GM21360 (cell line): ENCODE data around the gene ARL14EPL.
"Not testable (repeated sequence)": the region's sequence is repeated elsewhere in the genome, so short reads cannot be mapped to it uniquely, and the experiment has no call there.

Experiments used
- ATAC-seq: cut with Tn5 transposase; IDR thresholded peaks from one replicate; pipeline ENCODE4 v1.9.1; 2021; ENCODE audit warnings: mild to moderate bottlenecking, moderate library complexity; ENCODE audit not compliant: unreplicated experiment

ARL14EPL gene

DNA sequence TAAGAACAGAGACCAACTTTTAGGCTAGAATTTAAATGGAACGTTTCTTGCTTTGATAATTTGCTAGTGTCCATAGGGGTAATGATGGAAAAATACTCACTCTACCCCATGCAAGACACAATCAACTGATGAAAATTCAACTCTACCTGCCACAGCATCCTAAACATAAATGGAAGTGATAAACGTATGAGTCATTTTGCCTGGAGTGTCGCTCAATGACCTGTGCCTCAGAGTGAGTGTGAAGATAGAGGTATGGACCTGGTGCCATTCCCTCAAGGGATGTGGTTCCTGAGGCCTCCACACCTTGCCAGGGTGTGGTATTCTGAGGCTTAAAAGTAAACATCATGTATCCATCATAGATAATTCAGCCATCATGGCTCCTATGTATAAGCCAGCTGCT lies 14.0 kb downstream of the ARL14EPL start:
- no peak for ATAC-seq

DNA sequence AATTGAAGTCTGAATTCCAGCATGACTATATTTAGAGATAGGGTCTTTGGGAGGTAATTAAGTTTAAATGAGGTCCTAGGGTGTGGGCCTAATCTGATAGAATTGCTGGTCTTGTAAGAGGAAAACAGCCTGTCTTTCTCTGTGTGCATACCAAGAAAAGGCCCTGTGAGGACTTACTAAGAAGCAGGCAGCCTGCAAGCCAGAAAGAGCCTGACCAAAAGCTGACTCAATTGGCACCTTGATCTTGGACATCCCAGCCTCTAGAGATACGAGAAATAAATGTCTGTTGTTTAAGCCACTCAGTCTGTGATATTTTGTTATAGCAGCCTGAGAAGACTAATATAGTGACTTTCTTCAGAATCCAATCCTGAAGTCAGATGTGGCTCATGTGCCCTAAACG lies 14.6 kb downstream of the ARL14EPL start:
- ATAC-seq, result no peak

DNA sequence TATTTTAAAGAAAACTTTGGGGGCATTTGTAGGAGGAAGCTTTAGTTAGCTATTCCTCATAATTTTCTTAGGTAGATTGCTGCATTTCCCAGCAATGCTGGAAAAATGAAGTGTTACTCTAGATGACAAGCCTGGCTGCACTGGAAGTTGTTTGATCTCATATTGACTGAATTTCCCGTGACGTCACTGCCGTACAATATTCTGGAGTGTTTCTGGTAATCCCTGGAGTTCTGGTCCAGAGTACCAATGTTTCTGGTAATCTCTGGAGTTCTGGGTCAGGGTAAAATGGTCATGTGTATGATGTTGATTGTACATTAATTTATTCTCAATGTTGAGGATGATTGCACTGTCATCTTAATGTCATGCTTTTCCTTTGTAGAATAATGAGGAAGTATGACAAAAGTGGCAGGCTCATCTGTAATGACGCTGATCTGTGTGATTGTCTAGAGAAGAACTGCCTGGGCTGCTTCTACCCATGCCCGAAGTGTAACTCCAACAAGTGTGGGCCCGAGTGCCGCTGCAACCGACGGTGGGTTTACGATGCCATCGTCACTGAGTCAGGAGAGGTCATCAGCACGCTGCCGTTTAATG lies 26.2 kb downstream of the ARL14EPL start:
- ATAC-seq, result no peak

DNA sequence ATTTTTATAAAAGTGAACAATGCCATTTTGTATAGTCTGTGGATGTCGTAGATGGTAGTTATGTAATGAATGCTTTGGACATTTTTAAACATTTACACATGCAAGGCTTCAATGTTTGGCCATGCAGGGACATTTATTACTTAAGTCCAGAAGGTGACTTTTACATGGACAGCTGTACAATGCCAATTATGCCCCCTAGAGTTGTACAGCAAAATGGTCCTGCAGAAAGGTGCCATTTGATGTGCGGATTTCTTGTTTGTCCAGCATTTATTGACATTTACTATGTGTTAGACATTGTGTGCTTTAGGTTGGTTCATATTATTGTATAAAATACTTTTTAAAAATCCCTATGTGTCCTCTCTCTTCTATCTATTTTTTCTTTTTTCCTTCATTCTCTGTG lies 30.1 kb downstream of the ARL14EPL start:
- ATAC-seq, result no peak

DNA sequence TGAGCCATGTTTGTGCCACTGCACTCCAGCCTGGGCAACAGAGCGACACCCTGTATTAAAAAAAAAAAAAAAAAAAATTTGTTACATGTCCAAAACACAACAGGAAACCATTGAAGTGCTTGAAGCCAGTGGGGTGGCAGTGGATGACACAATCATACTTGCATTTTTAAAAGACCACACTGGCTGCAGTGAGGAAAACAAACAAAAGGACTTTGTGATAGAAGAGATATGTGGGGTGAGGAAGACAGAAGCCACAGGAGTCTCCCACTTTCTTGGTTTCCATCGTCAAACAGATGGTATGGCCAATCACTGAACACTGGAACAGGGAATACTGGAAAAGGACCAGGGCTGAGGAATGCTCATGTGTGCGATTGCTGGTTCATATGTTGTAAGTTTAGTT lies 31.7 kb downstream of the ARL14EPL start:
- ATAC-seq, result no peak

DNA sequence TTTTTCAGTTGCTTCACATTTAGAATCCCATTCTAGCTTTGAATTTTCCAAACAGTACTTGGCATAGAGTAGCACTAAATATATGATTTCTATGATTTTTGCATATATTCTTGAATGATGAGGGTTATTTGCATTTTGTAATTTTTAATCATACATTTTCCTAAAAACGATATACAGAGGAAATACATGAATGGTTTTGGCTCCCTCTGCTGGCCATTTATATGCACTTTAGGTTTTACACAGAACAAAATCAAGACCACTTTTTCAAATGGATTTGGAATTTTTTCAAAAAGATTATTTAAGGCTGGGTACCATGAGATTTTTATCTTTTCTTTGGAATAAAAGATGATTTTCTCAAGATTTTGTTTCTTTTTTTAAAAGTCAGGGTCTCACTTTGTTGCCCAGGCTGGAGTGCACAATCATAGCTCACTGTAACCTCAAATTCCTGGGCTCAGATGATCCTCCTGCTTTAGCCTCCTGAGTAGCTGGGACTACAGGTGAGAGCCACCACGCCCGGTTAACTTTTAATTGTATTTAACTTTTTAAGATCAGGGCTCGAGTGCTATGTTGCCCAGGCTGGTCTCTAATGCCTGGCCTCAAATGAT lies 35.9 kb downstream of the ARL14EPL start:
- peak; percentile 68 for ATAC-seq

DNA sequence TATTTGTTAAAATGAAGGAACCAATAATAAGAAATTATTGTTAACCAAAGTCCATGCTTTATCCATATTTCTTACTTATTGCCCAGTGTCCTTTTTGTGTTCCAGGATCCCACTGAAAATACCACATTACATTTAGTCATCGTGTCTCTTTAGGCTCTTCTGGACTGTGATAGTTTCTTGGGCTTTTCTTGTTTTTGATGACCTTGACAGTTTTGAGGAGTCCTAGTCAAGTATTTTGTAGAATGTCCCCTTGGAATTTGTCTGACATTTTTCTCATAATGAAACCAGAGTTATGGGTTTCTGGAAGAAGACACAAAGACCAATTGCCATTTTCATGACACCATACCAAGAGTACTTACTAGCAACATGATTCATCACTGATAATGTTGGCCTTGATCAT lies 38.9 kb downstream of the ARL14EPL start:
- ATAC-seq, result no peak

DNA sequence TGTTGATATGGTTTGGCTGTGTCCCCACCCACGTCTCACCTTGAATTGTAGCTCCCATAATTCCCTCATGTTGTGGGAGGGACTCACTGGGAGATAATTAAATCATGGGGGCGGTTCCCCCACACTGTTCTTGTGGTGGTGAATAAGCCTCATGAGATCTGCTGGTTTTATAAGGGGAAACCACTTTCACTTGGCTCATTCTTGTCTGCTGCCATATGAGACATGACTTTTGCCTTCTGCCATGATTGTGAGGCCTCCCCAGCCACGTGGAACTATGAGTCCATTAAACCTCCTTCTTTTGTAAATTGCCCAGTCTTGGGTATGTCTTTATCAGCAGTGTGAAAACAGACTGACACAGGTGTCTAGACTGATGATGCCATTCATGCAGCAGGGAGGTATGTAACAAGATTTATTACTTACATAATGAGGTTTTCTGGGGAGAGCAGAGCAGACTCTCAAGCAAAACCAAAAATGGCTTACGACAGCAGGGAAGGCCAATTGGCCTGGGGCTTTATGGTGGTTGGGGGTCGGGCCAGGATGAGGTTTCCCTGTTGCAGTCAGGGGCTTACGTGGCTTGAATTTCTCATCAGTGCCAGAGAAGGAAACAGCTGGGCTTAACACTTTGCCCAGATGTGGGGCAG lies 43.0 kb downstream of the ARL14EPL start:
- ATAC-seq, result no peak

DNA sequence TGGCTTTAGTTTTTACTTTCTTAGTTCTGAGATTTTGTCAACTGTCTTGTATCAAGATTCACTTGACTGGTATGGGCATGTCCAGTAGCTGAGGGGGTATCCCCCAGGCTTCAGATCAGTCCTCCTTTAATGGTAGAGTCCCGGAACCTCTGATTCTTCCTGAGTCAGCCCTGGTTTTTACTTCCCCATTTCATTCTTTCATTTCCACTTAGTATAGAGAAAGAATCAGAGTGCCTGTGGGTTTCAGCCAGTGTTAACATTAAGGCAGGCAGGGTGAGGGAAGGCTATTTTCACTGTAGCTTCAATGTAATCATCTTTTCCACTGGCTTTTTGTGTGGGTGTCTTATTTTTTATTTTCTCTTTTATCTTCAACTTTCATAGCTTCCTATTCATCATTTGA lies 44.2 kb downstream of the ARL14EPL start:
- peak; percentile 99 for ATAC-seq

DNA sequence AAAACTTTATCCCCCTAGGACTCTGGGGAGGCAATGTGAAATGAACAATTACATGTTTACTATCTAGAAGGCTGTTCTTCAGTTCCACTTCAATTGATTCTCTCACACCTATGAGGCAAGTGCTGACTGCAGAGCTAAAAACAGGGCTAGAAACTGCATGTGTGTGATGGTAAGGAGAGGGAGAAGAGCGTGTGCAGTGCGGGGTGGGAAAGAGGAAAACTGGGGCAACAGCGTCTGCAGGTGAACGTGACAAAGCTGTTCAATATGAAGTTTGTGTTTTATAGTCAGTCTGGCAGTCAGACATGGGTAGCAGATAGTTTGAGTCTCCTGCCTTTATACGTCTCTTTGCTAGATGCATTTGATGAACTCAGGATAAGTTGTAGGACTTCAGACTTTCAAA lies 45.9 kb downstream of the ARL14EPL start:
- no peak for ATAC-seq

DNA sequence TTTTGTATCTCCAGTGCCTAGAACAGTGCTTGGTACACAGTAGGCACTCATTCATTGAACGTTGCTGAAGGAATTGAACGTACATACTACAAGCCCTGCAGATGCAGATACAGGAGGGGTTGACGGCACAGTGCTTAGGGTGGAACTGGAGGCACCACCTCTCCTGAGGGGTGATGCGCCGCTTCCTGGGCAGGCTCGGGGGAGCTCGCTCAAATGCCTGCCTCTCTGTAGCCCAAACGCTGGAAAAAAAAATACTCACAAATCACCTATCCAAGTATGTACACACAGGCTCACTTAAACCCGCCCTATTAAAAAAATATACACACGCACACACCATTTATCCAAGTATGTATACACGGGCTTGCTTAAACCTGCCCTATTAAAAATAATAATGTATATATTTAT lies 52.0 kb downstream of the ARL14EPL start:
- ATAC-seq, result peak; percentile 37

DNA sequence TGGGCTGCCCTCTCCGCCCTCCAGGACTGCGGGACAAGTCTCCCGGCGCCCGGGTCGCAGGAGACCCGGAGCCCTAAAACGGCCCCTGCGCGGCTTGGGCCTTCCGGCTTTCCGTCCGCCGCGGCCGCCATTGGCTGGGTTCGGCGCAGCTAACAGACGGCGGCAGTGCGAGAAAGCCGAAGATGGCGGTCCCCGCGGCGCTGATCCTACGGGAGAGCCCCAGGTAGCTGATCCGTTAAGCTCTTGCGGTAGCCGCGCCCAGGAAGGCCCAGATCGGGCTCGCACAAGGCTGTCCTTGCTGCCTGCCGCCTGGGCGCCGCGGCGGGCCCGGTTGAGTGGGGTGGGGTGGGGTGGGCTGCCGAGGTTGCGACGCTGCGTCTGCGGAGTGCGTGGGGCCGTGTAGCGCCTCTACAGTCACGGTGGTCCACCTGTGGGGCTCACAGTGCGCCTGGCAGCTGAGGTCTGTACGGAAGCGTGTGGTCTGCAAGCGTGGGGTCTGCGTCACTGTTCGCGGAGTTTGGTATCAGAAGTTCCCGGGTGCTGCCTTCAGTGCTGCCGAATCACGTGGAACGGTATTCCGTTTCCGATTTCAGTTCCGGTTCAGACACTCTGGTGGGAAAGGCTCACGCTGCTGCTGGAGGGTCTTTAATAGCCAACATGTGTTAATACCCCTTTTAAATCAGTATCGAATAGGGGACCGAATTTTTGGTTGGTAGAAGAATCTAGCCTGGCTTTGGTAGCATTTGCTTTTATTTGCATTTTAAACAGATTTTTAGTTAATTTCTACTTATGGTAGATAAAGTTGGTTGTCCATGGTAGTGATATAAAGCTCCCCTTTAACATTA lies 52.8 kb downstream of the ARL14EPL start, which contains the start of gene COMMD10:
TSS of gene COMMD10 (plus strand) at position 155 of the 845 bp plus-strand sequence.
- ATAC-seq, result peak; percentile 92

DNA sequence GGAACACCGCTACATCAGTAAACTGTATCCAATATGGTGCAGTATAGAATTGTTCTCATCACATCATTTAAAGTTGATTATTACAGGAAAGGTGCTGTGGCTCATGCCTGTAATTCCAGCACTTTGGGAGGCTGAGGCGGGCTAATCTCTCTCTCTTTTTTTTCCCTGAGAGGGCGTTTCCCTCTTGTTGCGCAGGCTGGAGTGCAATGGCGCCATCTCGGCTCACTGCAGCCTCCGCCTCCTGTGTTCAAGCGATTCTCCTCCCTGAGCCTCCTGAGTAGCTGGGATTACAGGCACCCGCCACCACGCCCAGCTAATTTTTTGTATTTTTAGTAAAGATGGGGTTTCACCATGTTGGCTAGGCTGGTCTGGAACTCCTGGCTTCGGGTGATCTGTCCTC lies 54.0 kb downstream of the ARL14EPL start:
- ATAC-seq, result not testable (repeated sequence)

DNA sequence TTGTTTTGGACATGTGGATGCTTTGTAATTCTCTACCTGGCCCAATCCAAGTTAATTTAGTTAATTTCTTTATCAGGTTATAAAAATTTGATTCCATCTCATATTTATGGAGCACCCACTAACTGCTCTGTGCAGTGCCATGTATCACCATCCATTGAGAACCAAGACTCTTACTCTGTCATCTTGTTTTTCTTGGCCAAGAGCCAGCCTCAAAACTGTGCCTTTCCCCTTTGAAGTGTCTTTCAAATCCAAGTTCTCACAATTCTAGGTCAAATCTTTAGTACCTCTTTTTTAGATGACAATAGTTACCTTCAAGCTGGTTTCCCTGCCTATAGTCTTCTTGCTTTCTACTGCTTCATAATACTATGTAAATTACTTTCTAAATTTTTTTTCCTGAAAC lies 55.8 kb downstream of the ARL14EPL start:
- ATAC-seq, result no peak

DNA sequence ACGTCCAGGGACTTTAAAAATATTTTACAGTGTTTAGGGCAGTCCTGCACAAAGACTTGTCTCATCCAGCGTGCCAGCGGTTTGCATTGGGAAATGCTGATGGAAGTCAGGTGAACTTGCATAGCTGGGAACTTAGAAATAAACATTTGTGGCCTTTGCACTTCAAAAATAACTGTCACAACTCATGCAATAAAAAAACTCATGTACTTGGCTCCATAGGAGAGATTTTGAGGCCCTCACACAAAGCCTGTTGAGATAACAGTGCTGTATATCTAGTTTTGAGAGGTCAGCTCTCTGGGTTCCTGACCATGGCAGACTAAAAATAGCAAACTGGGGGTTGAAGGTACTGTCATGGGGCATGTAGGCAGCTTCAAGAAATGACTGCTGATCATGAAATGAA lies 58.0 kb downstream of the ARL14EPL start:
- no peak for ATAC-seq

DNA sequence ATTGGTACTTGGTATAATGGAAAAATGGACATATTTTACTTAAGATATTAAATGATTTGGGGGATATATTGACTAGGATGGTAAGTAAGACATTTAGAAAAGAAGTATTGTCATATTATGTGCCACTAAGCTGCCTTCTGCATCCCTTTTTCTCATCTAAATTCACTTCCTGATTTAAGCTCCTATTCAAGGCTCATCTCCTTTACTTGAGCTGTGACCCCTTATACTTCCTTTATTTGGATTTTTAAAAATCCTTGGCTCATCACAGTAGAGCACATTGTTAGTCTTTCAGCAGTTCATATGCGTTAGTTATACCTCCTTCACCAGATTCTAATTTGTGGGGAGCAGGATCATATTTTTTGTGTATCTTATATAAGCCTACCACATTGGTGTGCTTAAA lies 59.1 kb downstream of the ARL14EPL start:
- no peak for ATAC-seq

DNA sequence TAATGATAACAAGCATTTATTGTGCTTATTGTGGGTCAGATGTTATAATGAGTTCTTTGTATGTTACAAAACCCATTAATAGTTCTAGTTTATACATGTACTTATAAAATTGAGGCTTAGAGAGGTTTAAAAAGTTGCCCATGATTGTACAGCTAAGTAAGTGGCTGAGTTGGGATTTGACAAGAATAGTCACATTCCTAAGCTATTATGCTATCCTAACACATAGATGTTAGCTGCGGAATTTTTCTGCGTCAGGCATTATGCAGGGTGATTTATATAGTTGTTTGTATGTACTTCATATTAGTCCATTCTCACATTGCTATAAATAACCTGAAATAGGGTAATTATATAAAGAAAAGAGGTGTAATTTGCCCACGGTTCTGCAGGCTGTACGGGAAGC lies 65.0 kb downstream of the ARL14EPL start:
- no peak for ATAC-seq

DNA sequence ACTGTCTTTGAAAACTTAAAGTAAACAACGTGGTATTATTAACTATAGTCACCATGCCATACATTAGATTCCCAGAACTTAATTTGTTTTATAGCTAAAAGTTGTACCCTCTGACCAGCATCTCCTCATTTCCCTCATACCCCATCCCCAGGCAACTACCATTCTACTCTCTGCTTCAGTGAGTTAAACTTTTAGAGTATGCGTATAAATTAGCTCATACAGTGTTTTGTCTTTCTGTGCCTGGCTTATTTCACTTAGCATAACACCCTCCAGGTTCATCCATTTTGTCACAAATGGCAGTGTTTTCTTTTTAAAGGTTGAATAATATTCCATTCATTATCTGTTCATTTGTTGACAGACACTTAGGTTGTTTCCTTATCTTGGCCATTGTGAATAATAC lies 66.7 kb downstream of the ARL14EPL start:
- ATAC-seq, result no peak

DNA sequence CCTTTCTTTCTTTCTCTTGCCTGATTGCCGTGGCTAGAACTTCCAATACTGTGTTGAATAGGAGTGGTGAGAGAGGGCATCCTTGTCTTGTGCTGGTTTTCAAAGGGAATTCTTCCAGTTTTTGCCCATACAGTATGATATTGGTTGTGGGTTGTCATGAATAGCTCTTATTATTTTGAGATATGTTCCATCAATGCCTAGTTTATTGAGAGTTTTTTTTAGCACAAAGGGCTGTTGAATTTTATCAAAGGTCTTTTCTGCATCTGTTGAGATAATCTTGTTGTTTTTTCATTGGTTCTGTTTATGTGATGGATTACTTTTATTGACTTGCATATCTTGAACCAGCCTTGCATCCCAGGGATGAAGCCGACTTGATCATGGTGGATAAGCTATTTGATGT lies 72.7 kb downstream of the ARL14EPL start:
- not testable (repeated sequence) for ATAC-seq
